ENCODE data around the gene PFKL.

Gene PFKL

DNA sequence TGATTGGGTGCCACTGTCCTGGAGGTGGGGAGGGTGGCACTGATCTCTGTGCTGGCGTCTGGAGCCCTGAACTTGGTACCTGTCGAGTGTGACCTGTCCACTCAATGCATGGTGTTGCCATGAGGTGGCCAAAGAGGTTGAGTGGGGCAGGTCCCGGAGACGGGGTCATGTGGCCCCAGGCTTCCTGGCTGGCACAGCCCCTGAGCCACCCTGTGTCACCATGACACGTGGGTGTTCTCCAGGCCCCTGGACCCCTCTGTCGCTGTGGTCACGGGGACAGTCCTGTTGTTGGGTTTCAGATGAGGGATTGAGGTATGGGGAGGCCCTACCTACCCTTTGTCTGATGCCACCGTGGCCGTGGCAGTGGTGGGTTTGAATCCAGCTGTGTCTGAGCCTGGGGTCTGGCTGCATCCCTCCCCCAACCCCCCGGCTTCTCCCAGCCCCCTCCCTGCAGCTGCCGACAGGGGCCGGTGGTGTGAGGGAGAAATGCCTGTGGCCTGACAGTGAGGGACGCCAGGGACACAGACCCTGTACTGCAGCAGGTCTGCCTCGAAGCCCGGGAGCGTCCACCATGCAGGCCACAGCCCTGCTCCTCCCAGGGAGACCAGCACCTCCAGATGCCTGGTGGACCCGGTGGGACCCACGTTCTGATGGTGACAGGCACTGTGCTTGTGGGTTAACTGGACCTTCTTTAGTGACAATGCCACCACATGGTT is 65.6 kb downstream of the PFKL start:
- DNase-seq = no peak

DNA sequence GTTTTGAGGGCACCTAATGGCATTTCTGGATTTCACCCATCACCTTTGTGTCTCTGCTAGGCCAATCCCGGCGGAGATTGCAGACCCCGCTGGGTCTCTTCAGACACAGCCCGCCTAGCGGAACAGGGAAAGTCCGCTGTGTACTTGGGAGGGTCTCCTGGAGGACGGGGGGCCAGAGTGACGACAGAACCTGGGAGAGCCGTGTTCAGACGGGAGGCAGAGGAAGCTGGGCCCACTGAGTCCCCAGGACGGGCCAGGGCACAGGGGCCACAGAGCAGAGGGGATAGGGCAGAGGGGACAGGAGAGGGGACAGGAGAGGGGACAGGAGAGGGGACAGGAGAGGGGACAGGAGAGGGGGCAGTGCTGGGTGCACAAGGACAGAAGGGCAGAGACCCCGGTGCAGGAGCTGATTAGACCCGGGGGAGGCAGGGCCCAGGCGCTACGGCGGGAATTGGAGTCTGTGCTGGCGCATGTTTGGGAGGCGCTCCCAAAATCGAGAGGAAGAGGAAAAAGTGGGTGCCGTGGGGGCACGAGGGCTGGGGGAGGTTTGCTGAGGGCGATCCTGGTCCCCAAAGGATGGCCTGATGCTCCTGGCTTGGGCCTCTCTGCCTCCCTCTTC is 66.2 kb downstream of the PFKL start:
- no peak for DNase-seq

DNA sequence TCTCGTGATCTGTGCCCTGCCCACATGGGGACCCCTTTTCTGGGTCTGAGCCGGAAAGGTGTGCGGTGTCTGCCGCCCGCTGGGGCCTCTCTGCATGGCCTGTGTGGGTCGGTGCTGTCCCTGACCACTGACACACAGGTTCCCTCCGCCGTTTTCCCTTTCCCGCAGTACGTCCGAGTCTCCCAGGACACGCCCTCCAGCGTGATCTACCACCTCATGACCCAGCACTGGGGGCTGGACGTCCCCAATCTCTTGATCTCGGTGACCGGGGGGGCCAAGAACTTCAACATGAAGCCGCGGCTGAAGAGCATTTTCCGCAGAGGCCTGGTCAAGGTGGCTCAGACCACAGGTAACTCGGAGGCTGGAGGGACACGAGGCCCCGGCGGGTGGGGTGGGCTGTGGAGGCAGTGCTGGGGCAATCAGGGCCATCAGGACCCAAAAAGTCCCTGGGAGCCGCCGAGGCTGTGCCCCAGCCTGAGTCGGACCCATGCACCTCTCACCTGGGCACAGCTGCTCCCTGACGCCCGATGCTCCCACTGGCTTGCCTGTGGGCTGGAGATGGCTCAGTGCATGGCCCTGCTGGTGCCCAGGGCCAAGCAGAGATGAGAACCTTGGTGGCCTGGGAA is 66.8 kb downstream of the PFKL start:
- DNase-seq = no peak

DNA sequence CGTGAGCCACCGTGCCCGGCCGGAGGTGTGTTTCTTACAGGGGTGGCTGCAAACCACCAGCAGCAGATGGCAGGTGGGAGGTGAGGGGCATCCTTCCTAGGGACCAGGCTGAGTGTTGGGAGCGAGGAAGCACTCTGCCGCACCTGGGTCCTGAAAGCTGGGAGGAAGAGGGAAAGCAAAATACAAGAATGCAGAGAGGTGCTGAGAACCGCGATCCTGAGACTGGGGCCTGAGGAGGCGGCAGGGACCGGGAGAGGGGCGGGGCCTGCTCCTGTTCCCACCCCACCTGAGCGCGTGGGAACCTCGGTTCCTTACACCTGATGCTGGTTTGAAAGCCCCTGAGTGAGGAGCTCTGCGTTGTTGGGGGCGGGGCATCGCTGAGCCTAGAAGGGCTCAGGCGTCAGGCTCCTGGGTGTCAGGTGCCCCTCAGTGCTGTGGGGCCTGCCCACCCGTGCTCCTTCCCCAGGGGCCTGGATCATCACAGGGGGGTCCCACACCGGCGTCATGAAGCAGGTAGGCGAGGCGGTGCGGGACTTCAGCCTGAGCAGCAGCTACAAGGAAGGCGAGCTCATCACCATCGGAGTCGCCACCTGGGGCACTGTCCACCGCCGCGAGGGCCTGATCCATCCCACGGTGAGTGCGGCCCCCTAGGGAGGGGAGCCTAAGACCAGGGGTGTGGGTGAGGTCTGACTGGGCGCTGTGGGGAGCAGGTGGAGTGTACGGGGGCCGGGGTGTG is 69.0 kb downstream of the PFKL start:
- no peak for DNase-seq

DNA sequence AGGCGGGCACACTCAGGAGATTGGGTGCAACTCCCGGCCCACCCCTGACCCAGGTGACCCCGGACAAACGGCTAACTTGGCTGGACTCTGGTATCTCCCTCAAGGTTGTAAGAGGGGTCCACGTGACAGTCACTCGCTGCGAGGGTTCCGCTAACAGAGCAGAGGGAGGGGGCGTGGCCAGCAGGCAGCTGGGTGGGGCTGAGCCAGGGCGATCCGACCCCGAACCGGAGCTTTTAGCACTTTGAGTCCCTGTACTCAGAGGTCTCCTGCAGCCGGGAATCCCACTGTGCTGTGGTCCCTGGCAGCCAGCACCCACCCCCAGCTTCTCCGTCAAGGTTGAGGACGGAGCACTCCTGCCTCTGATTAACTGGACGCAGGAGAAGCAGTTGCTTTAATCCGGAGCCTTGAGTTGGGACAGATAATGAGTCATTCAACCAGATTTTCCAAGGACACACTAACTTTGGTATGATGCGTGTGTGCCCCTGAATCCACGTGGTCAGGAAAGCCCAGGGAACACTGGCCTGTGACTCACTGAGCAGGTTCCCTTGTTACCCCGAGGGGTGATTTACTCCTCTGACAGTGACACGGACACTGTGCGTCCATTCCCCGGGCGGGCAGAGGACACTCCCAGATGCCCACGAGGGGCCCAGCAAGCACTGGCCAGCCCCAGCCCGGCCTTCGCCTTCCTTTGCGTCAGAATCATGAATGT is 70.3 kb downstream of the PFKL start:
- DNase-seq = no peak

DNA sequence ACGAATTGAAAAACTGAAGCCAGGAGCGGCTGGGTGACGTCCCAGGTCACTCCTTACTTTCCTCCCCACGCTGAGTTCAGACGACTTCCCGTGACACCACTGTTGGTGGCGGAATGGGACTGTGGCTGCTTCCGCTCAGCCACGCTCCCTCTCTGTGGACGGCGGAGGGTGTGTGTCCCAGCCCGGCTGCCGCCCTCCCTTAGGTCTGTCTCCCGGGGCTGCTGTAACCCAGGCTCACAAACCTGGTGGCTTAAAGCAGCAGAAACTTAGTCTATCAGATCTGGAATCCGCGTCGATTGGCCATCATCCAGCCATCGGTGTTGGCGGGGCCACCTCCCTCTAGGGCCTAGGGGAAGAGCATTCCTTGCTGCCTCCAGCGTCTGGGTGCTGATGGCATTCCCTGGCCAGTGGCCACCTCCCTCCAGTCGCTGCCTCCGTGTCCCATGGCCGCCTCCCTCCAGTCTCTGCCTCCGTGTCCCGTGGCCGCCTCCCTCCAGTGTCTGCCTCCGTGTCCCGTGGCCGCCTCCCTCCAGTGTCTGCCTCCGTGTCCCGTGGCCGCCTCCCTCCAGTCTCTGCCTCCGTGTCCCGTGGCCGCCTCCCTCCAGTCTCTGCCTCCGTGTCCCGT is 71.0 kb downstream of the PFKL start:
- DNase-seq = no peak

DNA sequence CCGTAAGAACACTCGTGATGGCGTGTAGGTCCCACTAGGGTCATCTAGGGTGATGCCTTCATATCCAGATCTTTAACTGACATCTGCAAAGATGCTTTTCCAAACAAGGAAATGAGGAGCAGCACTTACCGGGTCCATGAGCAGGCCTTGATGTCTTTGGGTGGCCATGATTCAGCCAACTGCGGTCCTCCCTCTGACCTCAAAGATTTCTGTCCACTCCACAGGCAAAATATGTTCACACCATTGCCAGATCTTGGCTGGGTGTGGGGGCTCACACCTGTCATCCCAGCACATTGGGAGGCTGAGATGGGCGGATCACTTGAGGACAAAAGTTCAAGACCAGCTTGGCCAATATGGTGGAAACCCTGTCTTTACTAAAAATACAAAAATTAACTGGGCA is 71.7 kb downstream of the PFKL start:
- DNase-seq = no peak

DNA sequence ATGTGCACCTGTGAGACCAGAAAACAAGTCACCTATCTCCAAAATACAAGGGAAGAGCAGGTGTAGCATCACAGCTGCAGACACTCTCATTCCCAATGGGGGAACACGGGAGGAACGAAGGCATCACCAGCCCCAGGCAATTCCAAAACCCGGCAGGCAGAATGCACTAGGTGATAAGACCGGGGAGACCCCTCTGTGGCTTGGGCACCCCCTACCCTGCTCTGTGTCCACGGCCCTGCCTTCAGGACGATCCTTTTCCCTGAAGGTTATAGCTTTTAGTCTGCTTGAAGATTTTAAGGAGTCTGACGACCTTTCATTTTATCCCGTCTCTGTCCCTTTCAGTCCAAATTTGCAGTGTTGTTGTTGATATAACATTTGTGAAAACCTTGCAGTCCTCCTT is 72.8 kb downstream of the PFKL start:
- DNase-seq = no peak

DNA sequence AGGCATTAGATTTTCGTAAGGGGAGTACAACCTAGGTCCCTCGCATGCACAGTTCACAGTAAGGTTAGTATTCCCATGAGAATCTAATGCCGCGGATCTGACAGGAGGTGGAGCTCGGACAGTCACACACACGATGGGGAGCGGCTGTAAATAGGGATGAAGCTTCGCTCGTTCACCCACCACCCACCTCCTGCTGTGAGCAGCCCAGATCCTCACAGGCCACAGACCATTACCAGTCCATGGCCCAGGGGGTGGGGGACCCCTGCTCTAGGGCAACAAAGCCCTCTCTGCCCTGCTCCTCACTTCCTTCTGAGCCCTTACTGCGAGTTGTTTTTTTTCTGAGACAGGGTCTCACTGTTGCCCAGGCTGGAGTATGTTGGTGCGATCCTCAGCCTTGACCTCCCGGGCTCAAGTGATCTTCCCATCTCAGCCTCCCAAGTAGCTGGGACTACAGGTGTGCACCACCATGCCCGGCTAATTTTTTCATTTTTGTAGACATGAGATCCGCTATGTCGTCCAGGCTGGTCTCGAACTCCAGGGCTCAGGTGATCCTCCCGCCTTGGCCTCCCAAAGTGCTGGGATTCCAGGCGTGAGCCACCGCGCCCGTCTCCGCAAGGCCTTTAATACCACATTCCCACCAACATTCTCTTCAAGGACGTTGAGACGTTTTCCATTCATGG is 74.9 kb downstream of the PFKL start:
- no peak for DNase-seq

DNA sequence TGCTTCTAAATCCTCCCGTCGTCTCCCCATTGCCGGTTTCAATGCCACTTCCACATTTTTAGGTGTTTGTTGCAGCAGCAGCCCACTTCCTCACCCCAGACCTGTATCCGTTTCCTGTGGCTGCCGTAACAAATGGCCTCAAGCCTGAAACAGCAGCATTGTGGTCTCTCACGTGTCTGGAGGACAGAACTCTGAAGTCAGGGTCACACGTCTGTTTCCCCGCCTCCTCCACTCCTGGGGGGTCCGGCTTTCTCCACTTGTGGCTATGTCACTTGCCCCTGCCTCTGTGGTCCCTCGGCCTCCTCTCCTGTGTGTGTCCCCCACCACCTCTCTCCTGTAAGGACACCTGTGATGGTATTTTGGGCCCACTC is 75.4 kb downstream of the PFKL start:
- DNase-seq = peak; percentile 48

DNA sequence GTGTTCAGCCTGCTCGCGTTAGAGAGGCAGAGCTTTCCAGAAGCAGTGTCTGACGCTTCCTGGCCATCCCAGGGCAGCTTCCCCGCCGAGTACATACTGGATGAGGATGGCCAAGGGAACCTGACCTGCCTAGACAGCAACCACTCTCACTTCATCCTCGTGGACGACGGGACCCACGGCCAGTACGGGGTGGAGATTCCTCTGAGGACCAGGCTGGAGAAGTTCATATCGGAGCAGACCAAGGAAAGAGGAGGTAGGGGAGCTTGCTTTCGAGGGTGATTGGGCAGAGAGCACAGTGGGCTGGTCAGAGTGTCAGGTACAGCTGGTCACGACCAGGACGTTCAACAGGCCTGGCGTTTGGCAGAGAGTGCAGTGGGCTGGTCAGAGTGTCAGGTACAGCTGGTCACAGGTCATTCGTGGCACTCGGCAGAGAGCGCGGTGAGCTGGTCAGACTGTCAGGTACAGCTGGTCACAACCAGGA is 75.9 kb downstream of the PFKL start:
- DNase-seq = no peak

DNA sequence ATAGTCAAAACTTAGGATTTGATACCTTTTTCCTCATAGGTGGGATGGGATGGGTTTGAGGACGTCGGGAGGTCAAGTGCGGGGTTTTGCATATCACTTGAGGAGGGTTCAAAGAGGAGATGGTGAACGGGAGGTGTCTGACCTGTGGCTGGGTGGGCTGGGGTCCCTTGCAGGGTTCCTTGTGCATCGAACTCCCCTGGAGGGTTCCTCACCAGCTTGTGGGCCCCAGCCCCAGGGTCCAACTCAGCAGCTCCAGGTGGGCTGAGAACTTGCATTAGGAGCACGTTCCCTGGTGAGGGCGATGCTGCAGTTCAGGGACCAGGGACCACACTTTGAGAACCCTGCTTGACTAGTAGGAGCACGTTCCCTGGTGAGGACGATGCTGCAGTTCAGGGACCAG is 76.8 kb downstream of the PFKL start:
- DNase-seq = no peak

All from CD4-positive, alpha-beta T cell treated with Interleukin-10 for 1 hour (primary cell).